Fibroblast of skin of left biceps (primary cell): Measurements from ENCODE around the gene CDK5RAP2.
A peak's percentile ranks its signal among the peaks of the same experiment; 100 is the strongest.
"Not testable (repeated sequence)": the region's sequence is repeated elsewhere in the genome, so short reads cannot be mapped to it uniquely, and the experiment has no call there.

Source experiments
- DNase-seq, 2 experiments: peaks; one replicate each; pipeline ENCODE4 v3.0.0-alpha.2; 2013; ENCODE audit warnings: low read depth in 2 of 2

CDK5RAP2 gene

GRCh38 chr9:120587328-120587727, 7.4 kb upstream of the CDK5RAP2 start:
- DNase-seq = no peak

- DNase-seq = peak; percentile 19 to 31
These were observed 4.0 kb upstream of the CDK5RAP2 start for GRCh38 chr9:120583958-120584369.

GRCh38 chr9:120579139-120580050, 572 bp downstream of the CDK5RAP2 start:
- DNase-seq = no peak

- DNase-seq = no peak
These were observed 5.5 kb downstream of the CDK5RAP2 start for GRCh38 chr9:120574473-120574872.

- no peak for DNase-seq
These were observed 7.5 kb downstream of the CDK5RAP2 start for GRCh38 chr9:120572472-120572871.

- no peak for DNase-seq
These were observed 8.3 kb downstream of the CDK5RAP2 start for GRCh38 chr9:120571443-120572257.

GRCh38 chr9:120570296-120570695, 9.7 kb downstream of the CDK5RAP2 start:
- no peak for DNase-seq

GRCh38 chr9:120569556-120569955, 10.4 kb downstream of the CDK5RAP2 start:
- DNase-seq = no peak

GRCh38 chr9:120568816-120569215, 11.2 kb downstream of the CDK5RAP2 start:
- no peak for DNase-seq

GRCh38 chr9:120567874-120568273, 12.1 kb downstream of the CDK5RAP2 start:
- no peak for DNase-seq

- no peak for DNase-seq
These were observed 12.9 kb downstream of the CDK5RAP2 start for GRCh38 chr9:120567081-120567480.

- DNase-seq = no peak
These were observed 15.4 kb downstream of the CDK5RAP2 start for GRCh38 chr9:120564589-120564988.

GRCh38 chr9:120562861-120563443, 17.0 kb downstream of the CDK5RAP2 start:
- DNase-seq = no peak

GRCh38 chr9:120561709-120562108, 18.3 kb downstream of the CDK5RAP2 start:
- no peak for DNase-seq

GRCh38 chr9:120559546-120559945, 20.4 kb downstream of the CDK5RAP2 start:
- DNase-seq = no peak

GRCh38 chr9:120558454-120558853, 21.5 kb downstream of the CDK5RAP2 start:
- no peak for DNase-seq

- DNase-seq = no peak
These were observed 22.8 kb downstream of the CDK5RAP2 start for GRCh38 chr9:120557205-120557604.

GRCh38 chr9:120556775-120557174, 23.2 kb downstream of the CDK5RAP2 start:
- DNase-seq = no peak

- no peak for DNase-seq
These were observed 24.1 kb downstream of the CDK5RAP2 start for GRCh38 chr9:120555839-120556238.

GRCh38 chr9:120552210-120552704, 27.7 kb downstream of the CDK5RAP2 start:
- DNase-seq = not testable (repeated sequence)

GRCh38 chr9:120545701-120546550, 34.0 kb downstream of the CDK5RAP2 start:
- DNase-seq = no peak
